Glomerular visceral epithelial cell (primary cell): Measurements from ENCODE around the gene LAP3.
"Not testable (repeated sequence)": the region's sequence is repeated elsewhere in the genome, so short reads cannot be mapped to it uniquely, and the experiment has no call there.

Source experiments
- DNase-seq: peaks from one replicate; pipeline ENCODE4 v3.0.0-alpha.2; 2016; ENCODE audit errors: extremely low spot score

The LAP3 gene

GRCh38 chr4:17576932-17577664, at the start of gene LAP3:
LAP3 (plus strand) TSS chr4:17577198; CDS start chr4:17577466, 268 bp downstream.
- peak; percentile 97 for DNase-seq

DNA sequence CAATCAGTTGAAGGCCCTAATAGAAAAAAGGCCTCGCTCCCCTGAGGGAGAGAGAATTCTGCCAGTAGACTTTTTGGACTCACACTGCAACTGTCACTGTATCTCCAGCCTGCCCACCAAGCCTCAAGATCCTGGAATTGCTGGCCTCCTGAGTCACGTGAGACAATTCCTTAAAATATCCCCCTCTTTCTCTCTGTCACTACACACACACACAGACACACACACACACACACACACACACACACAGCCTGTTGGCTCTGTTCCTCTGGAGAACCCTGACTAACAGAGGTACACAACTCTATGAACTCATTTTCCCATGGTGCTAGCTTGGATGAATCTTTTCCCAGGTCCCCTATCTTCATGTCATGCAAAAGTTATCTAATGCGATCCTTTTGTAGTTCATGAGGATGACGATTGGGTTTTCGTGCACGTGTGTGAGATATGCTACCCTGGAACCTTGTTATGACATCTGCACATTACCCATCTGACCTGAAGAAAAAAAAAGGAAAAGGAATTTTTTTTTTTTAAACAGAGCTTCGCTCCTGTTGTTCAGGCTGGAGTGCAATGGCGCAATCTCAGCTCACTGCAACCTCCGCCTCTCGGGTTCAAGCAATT, 48.3 kb upstream of the LAP3 start:
- DNase-seq: no peak

GRCh38 chr4:17531538-17532285, 45.3 kb upstream of the LAP3 start:
- DNase-seq: no peak

GRCh38 chr4:17534705-17535104, 42.3 kb upstream of the LAP3 start:
- DNase-seq: no peak

GRCh38 chr4:17535242-17535641, 41.8 kb upstream of the LAP3 start:
- DNase-seq: no peak

GRCh38 chr4:17535906-17536305, 41.1 kb upstream of the LAP3 start:
- DNase-seq: no peak

DNA sequence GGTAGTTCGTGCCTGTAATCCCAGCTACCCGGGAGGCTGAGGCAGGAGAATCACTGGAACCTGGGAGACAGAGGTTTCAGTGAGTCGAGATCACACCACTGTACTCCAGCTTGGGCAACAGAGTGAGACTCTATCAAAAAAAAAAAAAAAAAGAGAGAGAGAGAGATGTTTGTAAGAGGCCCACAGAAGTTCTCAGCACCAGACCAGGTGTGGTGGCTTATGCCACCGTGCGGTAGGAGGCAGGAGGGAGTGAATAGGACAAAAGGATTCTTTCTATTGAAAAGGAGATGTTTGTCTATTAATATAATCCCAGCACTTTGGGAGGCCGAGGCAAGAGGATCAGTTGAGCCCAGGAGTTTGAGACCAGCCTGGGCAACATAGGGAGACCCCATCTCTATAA, 39.9 kb upstream of the LAP3 start:
- not testable (repeated sequence) for DNase-seq

GRCh38 chr4:17544205-17544604, 32.8 kb upstream of the LAP3 start:
- DNase-seq: no peak

DNA sequence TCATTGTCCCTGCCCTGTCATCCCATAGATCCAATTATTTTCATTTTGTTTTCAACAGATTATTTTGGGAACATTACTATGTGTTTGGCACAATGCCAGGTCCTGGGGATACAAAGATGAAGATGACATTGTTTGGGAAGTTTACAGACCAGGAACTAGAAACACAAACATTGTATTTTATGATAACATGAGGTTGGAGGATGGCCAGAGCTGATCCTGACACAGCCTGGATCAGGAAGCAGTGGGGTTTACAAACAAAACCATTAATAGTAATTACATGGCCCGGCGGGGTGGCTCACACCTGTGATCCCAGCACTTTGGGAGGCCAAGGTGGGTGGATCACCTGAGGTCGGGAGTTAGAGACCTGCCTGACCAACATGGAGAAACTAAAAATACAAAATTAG, 32.2 kb upstream of the LAP3 start:
- no peak for DNase-seq

DNA sequence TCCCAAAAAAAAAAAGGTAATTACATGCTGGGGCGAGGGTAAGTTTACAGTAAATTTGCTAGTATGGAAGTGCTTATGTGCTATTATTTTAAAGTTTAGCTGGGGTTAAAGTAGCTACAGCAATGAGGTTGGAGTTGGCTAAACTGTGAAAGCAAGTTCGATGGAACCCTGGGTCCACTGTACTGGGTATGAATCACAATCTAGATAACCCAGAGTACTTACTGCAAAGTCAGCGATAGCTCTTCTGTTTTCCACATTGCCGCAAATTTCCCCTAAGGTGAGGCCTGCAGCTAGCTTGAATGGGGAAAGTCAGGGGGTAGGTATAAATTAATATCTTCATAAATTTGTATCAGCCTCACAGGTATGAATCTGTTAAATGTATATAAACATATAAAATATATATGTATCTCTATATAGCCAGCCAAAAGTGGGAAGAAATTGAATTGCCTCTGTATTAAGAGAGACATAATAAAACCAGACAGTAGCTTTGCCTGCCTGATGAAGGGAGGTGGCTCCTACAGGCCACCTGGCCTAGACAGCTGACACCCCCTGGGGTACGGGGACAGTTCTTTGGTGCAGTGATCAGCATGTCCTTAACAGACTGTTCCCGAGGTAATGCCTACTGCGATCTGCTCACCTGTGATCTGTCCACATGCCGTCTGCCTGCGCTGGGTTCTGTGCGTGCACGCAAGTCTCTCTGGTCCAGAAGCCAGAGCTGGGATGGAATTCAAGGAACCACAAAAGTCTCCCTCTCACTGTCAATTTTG, 31.4 kb upstream of the LAP3 start:
- DNase-seq: no peak

DNA sequence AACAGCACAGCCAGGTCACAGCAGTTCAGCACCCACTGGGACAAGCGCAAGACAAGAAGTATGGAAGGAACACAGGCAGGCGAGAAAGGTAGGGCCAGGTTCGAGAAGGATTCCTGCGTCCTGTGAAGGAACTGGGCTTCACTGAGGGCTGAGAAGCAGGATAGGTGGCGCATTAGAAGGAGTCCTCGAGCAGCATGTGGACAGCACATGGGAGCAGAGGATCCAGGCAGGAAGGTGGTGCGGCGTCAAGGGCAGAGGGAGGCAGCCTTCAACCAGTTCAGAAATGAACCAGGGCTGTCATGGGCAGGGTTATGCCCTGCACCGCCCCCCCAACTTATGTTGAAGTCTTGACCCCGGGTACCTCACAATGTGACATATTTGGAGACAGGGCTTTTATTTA, 30.8 kb upstream of the LAP3 start:
- DNase-seq: no peak

- no peak for DNase-seq
These were observed 30.3 kb upstream of the LAP3 start for GRCh38 chr4:17546678-17547077.

GRCh38 chr4:17550549-17550948, 26.4 kb upstream of the LAP3 start:
- no peak for DNase-seq

GRCh38 chr4:17552427-17552826, 24.6 kb upstream of the LAP3 start:
- DNase-seq: no peak

GRCh38 chr4:17554568-17554967, 22.4 kb upstream of the LAP3 start:
- no peak for DNase-seq

DNA sequence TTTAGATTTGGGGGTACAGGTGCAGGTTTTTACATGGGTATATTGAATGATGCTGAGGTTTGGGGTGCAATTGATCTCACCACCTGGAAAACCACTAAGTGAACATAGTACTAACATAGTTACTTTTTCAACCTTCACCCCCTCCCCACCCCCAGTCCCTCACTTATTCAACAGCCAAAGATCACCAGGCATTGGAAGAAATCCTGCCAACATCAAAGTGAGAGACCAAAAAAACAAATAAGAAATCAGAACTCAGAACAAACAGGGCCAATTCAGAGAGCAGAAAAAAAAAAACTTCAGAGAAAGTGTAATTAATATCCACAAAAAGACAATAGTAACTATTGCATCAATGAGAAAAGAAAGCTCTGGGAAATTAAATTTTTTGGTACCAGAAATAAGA, 20.5 kb upstream of the LAP3 start:
- no peak for DNase-seq

DNA sequence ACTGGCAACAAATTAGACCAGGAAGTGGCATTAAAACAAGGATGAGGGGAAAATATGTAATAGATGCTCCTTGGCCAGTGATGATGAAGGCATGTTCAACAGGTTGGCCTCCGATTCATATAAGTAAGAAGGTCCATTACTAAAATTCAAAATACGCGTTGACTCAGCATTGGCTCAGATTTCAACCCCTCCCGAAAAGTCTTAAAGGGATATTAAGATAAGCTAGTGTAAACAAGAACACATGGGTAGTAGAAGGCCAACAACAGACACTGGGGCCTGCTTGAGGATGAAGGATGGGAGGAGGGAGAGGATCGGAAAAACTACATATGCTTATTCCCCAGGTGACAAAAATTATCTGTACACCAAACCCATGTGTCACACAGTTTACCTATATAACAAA, 19.1 kb upstream of the LAP3 start:
- no peak for DNase-seq

DNA sequence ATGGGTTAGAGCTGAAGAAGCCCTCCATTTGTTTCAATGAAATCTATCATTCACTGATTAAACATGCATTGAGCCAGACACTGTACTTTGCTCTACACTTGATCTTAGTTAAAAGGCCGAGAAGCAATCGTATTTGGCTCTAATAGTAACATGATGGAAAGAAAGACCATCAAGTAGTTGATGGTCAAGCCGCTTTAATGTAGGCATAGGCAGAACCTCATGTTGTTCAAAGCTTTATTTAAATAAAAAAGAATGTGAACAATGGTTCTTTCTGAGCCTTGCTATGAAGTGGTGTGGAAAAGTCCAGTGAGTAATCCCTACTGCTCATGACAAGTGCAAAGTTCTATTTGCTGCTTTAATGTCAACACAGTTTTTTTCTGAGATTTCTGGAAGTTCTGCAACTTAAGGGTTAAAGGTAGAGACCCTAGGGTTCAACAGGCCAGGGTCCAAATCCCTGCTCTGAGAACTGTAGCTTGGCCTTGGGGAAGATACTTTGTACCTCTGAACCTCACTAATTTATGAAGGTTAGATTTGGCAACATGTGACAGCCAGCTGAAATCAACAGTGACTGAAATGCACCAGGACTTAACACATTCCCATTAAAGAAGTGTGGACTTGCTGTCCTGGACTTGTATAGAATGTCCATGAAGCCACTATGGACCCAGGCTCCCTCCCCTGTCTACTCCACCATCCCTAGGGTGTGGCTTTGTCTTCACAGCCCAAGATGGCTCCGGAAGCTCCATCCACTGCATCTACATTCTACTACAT, 17.9 kb upstream of the LAP3 start:
- no peak for DNase-seq

GRCh38 chr4:17559709-17560048, 17.3 kb upstream of the LAP3 start:
- DNase-seq: no peak

DNA sequence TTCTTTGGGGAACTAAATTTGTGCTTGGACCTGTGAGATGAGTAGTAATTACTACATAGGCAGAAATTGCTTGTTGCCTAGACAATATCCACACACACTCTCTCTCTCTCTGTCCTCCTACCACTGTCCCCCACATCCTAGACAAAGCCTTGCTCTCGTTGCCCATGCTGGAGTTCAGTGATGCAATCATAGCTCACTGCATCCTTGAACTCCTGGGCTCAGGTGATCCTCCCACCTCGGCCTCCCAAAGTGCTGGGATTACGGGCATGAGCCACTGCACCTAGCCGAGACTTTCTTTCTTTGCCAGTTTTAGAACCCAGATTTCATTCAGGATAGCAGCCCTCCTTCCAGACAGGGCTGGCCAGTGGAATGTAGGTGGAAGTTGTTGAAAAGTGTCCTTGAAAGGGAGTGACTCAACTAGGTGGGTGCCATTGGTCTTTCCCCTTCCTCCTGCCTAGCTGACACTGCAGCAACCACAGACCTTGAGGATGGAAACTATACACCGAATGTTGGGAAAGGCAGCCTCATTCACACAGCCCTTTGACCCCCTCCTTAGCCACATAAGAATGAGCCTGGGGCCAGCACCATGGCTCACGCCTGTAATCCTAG, 16.8 kb upstream of the LAP3 start:
- no peak for DNase-seq
